COR-L47 (cell line): Measurements from ENCODE around the gene SOHLH1.

ENCODE experiments used
- DNase-seq: peaks from one replicate; lab custom pipeline; 2025; lab: John Stamatoyannopoulos, UW

SOHLH1 gene

GRCh38 chr9:135729480-135729879 is 30.2 kb upstream of the SOHLH1 start:
- DNase-seq = no peak

DNA sequence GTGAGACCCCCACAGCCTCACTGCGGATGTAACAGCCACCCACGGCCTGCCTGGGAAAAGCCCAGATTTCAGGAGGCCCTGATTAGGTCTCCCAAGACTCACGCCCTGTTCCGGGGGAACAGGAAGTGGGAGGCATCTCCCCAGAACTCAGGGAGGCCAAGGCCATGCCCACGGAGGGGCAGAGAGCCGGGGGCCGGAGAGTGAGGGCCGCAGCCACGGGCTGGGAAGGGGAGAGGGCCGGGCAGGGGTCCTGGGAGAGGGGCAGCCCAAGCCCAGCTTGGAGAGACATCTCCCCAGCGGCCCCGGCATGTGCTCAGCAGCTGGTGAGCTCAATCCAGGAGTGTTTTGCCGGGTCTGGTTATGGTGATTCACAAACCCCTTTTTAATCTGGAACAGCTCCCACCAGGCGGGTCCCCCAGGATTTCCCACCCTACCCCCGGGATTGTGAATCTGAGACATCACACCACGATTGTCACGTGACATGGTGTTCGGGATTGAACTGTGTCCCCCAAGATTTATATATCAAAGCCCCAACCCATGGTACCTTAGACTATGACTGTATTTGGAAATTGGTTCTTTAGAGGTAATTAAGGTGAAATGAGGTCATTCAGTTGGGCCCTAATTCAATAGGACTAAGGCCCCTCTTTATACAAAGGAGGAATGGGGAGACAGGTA is 29.3 kb upstream of the SOHLH1 start:
- DNase-seq = no peak

GRCh38 chr9:135727257-135727875 is 28.1 kb upstream of the SOHLH1 start:
- DNase-seq = no peak

DNA sequence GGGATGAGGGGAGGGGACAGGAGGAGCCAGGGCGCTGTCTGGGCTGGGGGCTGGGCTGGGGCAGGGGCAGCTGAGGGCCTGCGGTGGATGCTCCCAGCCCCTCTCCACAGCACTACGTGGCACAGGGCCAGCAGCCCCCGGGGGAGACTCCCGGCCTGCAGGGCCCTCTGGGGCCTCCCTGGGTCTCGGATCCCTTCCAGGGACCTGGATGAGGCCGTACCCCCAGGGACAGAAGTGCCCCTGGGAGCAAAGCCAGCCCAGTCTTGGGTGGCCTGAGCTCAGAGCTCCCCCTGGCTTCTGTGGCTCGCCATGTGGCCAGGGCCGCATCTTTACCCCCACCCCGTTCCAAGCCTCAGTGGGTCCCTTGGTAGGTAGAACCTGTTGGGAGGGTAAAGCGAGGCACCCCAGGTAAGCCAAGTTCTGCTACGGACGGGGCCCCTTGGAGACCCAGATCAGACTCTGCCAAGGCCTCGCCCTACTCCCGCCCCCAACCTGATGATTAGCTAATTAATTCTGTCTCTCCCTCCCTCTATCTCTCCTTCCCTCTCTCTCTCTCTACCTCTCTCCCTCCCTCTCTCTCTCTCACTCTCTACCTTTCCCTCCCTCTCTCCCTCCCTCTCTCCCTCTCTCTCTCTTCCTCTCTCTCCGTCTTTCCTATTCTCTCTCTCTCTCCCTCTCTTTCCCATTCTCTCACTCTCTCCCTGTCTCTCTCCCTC is 27.0 kb upstream of the SOHLH1 start:
- DNase-seq = no peak

DNA sequence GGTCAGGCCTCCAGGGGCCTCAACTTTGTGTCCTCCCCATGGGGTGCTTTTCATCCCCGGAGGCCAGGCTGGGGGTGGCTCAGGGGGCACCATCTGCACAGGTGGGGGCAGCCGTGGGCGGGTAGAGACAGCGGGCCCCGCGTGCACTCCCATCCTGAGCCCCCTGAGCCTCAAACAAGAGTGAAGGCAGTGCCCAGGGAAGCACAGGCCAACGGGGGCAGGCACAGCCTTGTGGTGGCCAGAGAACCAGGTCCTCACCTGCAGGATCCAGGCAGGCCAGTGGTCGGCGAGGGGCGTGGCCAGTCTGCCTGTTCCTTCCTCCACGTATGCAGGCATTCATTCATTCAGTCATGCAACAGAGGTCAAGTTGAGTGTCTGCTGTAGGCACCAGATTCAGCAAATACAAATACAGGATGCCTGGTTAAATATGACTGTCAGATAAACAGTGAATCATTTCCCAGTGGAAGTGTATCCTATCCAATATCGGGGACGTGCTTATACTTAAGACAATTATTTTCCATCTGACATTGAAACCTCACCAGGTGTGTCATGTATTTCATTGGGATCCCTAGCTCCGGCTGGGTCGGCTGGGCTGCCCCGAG is 25.0 kb upstream of the SOHLH1 start:
- DNase-seq = no peak

GRCh38 chr9:135722365-135722764 is 23.1 kb upstream of the SOHLH1 start:
- no peak for DNase-seq

GRCh38 chr9:135719472-135719871 is 20.2 kb upstream of the SOHLH1 start:
- no peak for DNase-seq

- no peak for DNase-seq
Observed at GRCh38 chr9:135718616-135719015, 19.3 kb upstream of the SOHLH1 start.

DNA sequence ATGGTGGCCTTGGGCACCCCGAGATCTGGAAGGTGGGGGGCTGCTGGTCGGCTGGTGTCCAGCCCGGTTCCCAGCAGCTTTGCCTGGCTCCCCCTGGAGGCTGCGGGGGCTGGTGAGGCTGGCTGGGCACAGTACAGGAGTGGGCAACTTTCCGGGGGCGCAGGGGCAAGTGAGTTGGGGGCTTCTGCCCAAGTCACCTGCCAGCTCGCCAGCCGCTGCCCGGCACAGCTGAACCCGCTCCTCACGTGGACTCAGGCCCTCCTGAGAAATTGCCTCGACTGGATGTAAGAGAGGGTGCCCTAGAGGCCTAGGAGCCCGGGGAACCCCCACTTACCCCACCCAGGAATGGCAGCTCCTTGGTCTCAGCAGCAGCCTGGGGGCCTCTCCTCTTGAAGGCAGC is 18.1 kb upstream of the SOHLH1 start:
- DNase-seq = no peak

GRCh38 chr9:135716045-135716444 is 16.8 kb upstream of the SOHLH1 start:
- DNase-seq = no peak

DNA sequence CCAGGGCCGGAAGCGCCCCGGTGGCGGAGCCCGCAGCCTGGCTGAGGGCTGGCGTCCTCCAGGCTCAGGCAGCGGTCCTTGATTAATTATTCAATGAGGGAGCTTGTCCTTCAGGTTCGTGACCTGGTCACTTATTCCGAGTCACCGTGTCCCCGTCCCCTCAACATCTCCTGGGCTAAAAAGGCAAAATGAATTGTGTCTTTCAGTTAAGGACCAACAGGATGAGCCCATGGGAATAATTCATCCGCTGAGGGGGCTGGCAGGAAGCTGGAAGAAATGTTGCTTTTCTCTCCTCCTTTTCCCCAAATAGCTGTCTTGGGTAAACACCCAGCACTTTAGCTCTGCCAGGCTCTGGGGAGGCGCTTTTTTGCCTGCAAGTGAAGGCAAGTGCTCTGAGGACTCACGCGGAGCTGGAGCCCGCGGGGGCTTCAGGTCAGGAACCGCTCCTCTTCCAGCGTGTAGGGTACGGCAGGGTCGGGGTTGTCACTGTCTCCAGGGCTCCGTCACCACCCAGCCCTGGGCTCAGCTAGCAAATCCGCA is 15.8 kb upstream of the SOHLH1 start:
- DNase-seq = no peak

GRCh38 chr9:135714242-135715055 is 15.2 kb upstream of the SOHLH1 start:
- DNase-seq = no peak

DNA sequence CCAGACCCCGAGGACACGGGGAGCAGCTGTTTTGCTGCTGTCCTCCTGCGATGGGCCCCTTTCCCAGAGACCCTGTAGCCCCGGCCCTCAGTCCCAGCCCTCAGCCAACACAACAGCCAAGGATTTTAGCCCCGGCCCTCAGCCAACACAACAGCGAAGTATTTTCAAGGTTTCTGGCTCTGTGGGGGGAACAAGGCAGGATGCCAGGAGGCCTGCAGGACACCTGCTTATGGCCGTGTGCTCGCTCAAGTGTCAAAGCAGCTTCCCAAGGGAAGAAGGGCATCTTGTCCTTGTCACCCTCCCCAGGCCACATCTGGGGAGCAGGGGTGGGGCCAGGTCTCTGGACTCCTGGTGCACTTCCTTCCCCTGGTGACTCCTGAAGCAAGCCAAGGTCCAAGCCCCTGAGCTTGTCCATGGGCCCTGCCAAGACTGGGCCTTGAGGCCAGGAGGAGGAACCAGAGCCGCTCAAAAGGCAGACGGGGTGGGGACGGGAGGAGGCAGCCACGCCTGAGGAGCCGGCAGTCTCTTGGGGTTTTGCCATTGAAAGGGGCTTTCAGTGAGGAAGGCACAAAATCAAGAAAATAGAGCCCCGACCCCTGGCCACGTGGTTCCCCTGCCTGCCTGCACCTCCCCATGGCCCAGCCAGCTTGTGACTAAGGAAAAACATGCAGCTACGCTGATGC is 13.5 kb upstream of the SOHLH1 start:
- DNase-seq = no peak

DNA sequence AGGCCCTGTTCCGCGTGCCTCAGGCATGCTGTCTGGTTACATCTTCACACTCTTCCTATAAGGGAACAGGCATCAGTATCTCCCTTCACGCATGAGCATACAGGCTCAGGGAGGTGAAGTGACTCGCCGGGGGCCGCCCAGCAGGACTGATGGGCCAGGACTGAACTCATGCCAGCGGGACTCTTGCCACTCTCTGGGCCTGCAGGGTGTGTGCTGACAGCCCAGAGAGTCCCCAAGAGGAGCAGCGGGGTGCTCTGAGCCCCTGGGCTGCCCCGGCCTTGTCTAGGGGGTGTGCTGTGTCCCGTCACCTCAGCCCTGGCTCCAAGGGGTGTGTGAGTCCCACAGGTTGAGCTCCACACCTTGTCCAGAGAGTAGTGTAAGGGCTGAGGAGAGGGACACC is 12.6 kb upstream of the SOHLH1 start:
- no peak for DNase-seq

- peak; percentile 71 for DNase-seq
Observed at GRCh38 chr9:135711391-135711790, 12.1 kb upstream of the SOHLH1 start.

GRCh38 chr9:135708164-135708563 is 8.9 kb upstream of the SOHLH1 start:
- no peak for DNase-seq

- DNase-seq = no peak
Observed at GRCh38 chr9:135707252-135708138, 8.2 kb upstream of the SOHLH1 start.

DNA sequence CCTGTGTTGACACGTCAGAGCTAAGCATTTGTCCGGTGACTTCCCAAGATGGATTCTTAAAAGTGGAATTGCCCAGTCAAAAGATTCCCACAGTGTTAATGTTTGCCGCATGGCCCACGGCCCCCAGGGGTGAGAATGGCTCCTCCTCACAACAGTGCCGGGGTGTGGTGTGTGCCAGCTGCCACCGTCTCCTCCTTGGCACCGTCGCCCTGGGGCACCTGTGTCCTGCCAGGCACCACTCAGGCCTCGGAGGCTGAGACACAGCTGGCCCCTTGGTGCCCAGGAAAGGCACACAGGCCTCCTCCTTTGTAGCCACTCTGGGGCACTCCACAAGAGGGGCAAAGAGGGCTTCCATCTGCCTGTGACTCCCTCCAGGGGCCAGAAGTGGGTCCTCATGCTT is 7.0 kb upstream of the SOHLH1 start:
- DNase-seq = no peak

GRCh38 chr9:135705376-135705775 is 6.1 kb upstream of the SOHLH1 start:
- DNase-seq = no peak

DNA sequence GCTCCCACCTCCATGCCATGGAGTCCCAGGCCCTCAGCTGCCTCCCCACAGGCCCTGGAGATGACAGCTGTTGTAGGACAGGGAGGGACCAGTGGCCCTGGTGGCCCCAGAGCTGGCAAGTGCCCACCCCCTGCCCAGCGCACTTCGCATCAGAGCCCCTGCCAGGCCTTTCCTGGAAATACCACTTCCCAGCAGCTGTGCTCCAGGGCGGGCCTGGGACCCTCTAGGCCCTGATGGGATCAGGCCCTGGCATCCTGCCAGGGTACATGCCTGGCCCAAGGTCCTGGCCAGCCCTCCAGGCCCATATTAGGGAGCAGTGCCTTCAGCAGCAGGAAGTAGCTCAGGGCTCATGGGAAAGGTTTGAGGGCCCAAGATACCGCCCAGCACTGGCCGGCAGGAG is 5.2 kb upstream of the SOHLH1 start:
- no peak for DNase-seq
